GM21390 (cell line): ENCODE results near the gene HPS1.

Experiments used
- ATAC-seq: cut with Tn5 transposase; IDR thresholded peaks from one replicate; pipeline ENCODE4 v1.9.1; 2021; ENCODE audit not compliant: unreplicated experiment

The HPS1 gene

DNA sequence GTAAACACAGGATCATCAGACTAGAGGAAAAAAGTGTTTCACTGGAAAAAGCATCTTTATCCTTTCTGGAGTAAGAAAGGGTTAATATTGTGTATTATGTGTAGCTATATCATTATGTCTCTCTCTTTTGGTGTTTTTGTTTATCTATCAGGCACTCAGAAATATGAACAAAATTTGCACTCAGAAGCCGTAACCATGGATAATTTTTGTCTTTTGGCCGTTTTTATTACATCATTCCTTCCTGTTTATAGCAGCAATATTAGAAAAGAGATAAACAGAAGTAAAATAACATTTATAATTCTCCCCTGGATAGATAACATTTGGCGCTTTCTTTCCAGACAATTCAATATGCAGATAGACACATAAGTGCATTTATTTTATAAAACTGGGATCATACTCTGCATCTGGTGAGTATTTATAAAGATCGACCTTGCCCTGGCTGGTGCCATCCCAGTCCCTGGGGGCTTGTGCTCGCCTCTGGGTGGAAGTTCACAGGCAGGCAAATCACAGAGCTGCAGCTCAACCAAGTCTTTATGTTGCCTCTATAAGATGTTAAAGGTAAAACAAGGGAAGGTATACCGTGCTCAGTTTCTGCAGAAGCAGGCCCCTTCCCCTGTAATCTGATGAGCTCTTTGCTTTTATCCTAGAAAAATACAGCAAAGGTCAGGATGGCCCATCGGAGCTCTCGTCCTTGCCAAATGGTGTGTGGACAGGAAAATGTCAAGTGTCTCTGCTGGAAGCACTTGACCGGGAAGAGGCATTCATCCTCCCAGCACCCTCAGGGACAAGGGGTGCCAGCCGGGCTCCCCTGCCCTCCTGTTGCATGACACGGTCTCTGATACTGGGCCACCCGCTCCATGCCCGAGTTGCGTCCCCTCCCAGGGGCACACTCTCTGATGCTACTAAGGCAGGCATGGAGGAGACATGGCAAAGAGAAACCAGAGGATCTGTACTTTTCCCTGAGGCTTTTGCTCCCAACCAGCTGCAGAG, 75.6 kb downstream of the HPS1 start:
- no peak for ATAC-seq

DNA sequence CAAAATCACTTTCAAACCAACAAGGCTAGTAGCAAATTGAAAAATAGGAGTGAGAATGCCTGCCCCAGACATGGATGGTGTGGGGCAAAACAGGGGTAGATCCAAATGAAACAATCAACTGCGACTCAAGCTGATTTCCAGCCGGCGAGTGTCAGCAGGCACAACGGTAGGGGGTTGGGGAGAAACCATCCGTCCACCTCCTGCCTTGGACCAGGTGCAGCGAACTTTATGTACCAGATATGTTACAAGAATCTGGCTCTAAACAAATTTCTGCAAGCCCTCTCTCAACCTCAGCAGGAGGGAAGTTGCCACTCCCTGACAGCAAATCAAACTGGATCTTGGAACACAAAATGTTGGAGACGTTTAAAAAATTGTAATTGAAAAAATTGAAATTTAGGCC, 76.9 kb downstream of the HPS1 start:
- ATAC-seq = no peak

DNA sequence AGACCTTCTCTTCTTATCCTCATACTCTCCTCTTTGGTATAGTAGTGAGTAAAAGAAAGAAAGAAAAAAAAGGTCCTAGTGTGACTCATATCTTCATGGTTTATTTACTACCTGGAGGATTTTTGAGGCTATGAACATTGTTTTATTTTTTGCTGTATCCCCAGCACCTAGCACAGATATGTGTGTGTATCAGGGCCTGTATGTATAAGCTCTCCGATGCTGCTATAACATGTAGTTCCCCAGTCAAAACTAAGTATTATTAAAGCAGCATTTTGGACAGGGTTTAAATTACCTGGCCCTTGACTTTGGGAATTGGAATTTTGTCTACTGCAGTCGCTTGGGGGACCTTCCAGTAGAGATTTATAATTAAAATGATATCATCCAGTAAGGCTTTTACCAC, 78.1 kb downstream of the HPS1 start:
- no peak for ATAC-seq

DNA sequence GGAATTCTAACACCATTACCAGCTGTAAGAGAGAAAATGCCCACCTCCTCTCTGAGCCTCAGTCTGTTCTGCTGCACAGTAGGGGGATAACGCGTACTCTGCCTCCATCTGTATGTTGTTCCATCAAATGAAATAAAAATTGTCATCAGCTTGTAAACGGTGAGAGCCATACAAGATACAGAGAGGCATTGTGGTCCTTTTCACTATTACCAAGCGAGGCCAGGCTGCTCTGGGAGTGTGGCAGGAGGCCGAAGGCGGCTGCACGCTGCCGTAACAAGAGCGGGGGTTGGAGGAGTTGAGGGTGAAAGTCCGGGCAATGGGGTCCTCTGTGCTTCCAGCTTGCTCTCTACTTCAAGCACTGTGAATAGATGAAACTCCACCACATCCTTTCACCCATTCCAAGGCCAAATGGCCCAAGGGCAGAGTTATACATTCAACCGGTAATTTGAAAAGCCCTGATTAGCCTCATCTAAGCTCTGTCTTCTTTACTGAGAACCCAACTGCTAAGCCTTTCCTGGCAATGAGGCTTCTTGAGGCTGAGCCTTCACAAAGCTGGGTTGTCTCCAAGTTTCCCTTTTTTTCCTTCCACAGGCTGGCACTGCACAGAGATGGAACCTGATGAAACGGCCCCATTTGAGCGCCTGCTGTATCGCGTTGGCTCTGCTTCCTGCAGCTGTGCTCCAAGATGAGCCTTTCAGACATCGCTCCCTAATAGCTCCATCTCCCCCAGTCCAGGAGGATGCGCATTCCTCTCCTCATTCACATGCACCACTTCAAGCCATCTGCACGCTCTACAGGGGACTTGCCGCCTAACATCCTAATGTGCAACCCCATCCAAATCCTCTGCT, 78.9 kb downstream of the HPS1 start:
- ATAC-seq = no peak
